ENCODE measurements around the gene ASL. TPM values are rescaled to one million over a fixed set of nuclear protein-coding genes. Genes with fewer than 3 reads are reported as not detected.

Gene ASL
- total and polyA plus RNA-seq, 9 of the 15 experiments (the other 6 are each of a cell fraction or from before 2014, with no cell fraction given): 2.6 to 67.0 (median 33.3) TPM

DNA sequence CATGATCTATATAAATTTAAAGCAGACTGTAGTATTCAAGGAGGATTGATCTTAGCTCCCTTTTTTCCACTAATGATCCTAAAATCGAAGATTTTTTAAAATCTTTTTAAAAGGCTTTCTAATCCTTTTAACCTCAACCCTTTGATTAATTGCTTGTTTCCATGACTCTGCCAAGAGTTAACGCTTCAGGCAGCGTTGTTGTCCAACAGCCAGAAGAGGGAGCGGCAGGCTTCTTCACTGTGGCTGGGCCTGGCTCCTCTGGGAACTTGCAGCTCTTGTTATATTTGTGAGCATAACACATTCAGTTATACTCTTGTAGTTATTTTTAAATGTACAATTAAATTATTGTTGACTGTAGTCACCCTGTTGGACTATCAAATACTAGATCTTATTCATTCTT, 65.3 kb downstream of the ASL start:
- DNase-seq (ENCODE audit: extremely low read depth in 1 of 4, low spot score in 3 of 4) (peak in 1 of 4 experiments; percentile 42), ATAC-seq (peak; percentile 78), FAIRE-seq (no peak)
- in situ Hi-C loops (cut with MboI): no loop called here
- H3K9me3 ChIP-seq (replicated peaks; ENCODE audit: control insufficient read depth, insufficient read depth, low read depth, low read length): no peaks in the 10 kb centered on the region
- H3K36me3 ChIP-seq (ENCODE audit: control insufficient read depth, insufficient read depth, low read length): peaks cover 91% of the 10 kb centered on the region
- peaks cover 33% of the 10 kb centered on the region for H3K79me2 ChIP-seq (ENCODE audit: control insufficient read depth, insufficient read depth, low read length)
- H3K9ac ChIP-seq (ENCODE audit: insufficient read depth in 1 of 2, low read depth in 2 of 2, low read length in 2 of 2): no peak overlapping the region
- H3K27ac ChIP-seq (ENCODE audit: extremely low read depth, low read depth, low read length): no peak overlapping the region
- H3K4me1 ChIP-seq (replicated peaks in 1 of 2; ENCODE audit: control insufficient read depth in 2 of 2, insufficient read depth in 2 of 2, low read length in 2 of 2): no peaks in the 10 kb centered on the region
- H4K20me1 ChIP-seq (replicated peaks; ENCODE audit: control insufficient read depth, insufficient read depth, low read length): peaks cover 4% of the 10 kb centered on the region; the same call in 1 of the 2 replicates
- ChIA-PET POLR2A (no interaction called here), CTCF (ENCODE audit: low intra/inter-chr PET ratio) (no interaction called here)
- H2AFZ ChIP-seq (ENCODE audit: low read depth, low read length): no peak overlapping the region
- H3K4me2 ChIP-seq (ENCODE audit: insufficient read depth, low read length): no peak overlapping the region
- intact Hi-C loops (cut with micrococcal nuclease): no loop called here
- peaks cover 3% of the 10 kb centered on the region for H3K9me1 ChIP-seq (ENCODE audit: control insufficient read depth, insufficient read depth, low read length)
- no peak overlapping the region for H3K4me3 ChIP-seq
- BruUV-seq (replicated peaks): no TSS peak
- WGBS (ENCODE audit: insufficient coverage, low coverage, missing lambda C conversion rate): 81% methylated on average over 4 of the region's 4 CpGs
- H3K27me3 ChIP-seq (ENCODE audit: control insufficient read depth in 2 of 2, insufficient read depth in 2 of 2, low read length in 2 of 2): no peaks in the 10 kb centered on the region
- TF ChIP-seq, protein P1, sequence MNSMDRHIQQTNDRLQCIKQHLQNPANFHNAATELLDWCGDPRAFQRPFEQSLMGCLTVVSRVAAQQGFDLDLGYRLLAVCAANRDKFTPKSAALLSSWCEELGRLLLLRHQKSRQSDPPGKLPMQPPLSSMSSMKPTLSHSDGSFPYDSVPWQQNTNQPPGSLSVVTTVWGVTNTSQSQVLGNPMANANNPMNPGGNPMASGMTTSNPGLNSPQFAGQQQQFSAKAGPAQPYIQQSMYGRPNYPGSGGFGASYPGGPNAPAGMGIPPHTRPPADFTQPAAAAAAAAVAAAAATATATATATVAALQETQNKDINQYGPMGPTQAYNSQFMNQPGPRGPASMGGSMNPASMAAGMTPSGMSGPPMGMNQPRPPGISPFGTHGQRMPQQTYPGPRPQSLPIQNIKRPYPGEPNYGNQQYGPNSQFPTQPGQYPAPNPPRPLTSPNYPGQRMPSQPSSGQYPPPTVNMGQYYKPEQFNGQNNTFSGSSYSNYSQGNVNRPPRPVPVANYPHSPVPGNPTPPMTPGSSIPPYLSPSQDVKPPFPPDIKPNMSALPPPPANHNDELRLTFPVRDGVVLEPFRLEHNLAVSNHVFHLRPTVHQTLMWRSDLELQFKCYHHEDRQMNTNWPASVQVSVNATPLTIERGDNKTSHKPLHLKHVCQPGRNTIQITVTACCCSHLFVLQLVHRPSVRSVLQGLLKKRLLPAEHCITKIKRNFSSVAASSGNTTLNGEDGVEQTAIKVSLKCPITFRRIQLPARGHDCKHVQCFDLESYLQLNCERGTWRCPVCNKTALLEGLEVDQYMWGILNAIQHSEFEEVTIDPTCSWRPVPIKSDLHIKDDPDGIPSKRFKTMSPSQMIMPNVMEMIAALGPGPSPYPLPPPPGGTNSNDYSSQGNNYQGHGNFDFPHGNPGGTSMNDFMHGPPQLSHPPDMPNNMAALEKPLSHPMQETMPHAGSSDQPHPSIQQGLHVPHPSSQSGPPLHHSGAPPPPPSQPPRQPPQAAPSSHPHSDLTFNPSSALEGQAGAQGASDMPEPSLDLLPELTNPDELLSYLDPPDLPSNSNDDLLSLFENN (IDR thresholded peaks at IDR 0.05; ENCODE audit: low read depth in 2 of 2, low read length in 2 of 2): no peak
- TF ChIP-seq SNIP1 (IDR thresholded peaks at IDR 0.05; ENCODE audit: low read depth) (no peak), TAF9B (IDR thresholded peaks at IDR 0.05; ENCODE audit: partially characterized antibody) (no peak), SMC3 (conservative IDR thresholded peaks at IDR 0.05; ENCODE audit: insufficient read depth, low read depth, low read length) (0 out of 2 replicates have a peak, but pooled peaks have one; percentile 7), ZNF699 (CRISPR knock-in tag; IDR thresholded peaks at IDR 0.05; ENCODE audit: insufficient replicate concordance) (no peak)
- TF ChIP-seq, protein P2, sequence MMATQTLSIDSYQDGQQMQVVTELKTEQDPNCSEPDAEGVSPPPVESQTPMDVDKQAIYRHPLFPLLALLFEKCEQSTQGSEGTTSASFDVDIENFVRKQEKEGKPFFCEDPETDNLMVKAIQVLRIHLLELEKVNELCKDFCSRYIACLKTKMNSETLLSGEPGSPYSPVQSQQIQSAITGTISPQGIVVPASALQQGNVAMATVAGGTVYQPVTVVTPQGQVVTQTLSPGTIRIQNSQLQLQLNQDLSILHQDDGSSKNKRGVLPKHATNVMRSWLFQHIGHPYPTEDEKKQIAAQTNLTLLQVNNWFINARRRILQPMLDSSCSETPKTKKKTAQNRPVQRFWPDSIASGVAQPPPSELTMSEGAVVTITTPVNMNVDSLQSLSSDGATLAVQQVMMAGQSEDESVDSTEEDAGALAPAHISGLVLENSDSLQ (IDR thresholded peaks at IDR 0.05): peak; percentile 39; the same call in 1 of the 2 replicates
- TF ChIP-seq, protein P3, sequence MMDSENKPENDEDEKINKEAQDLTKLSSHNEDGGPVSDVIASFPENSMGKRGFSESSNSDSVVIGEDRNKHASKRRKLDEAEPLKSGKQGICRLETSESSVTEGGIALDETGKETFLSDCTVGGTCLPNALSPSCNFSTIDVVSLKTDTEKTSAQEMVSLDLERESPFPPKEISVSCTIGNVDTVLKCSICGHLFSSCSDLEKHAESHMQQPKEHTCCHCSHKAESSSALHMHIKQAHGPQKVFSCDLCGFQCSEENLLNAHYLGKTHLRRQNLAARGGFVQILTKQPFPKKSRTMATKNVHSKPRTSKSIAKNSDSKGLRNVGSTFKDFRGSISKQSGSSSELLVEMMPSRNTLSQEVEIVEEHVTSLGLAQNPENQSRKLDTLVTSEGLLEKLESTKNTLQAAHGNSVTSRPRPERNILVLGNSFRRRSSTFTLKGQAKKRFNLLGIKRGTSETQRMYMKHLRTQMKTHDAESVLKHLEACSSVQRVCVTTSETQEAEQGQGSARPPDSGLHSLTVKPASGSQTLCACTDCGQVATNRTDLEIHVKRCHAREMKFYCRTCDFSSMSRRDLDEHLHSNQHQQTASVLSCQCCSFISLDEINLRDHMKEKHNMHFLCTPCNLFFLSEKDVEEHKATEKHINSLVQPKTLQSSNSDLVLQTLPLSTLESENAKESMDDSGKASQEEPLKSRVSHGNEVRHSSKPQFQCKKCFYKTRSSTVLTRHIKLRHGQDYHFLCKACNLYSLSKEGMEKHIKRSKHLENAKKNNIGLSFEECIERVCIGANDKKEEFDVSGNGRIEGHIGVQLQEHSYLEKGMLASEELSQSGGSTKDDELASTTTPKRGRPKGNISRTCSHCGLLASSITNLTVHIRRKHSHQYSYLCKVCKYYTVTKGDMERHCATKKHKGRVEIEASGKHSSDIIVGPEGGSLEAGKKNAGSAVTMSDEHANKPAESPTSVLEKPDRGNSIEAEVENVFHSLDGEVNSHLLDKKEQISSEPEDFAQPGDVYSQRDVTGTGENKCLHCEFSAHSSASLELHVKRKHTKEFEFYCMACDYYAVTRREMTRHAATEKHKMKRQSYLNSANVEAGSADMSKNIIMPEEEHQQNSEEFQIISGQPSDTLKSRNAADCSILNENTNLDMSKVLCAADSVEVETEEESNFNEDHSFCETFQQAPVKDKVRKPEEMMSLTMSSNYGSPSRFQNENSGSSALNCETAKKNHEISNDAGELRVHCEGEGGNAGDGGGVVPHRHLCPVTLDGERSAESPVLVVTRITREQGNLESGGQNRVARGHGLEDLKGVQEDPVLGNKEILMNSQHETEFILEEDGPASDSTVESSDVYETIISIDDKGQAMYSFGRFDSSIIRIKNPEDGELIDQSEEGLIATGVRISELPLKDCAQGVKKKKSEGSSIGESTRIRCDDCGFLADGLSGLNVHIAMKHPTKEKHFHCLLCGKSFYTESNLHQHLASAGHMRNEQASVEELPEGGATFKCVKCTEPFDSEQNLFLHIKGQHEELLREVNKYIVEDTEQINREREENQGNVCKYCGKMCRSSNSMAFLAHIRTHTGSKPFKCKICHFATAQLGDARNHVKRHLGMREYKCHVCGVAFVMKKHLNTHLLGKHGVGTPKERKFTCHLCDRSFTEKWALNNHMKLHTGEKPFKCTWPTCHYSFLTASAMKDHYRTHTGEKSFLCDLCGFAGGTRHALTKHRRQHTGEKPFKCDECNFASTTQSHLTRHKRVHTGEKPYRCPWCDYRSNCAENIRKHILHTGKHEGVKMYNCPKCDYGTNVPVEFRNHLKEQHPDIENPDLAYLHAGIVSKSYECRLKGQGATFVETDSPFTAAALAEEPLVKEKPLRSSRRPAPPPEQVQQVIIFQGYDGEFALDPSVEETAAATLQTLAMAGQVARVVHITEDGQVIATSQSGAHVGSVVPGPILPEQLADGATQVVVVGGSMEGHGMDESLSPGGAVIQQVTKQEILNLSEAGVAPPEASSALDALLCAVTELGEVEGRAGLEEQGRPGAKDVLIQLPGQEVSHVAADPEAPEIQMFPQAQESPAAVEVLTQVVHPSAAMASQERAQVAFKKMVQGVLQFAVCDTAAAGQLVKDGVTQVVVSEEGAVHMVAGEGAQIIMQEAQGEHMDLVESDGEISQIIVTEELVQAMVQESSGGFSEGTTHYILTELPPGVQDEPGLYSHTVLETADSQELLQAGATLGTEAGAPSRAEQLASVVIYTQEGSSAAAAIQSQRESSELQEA (IDR thresholded peaks at IDR 0.05; ENCODE audit: low read depth): no peak
- TF ChIP-seq, protein P4, sequence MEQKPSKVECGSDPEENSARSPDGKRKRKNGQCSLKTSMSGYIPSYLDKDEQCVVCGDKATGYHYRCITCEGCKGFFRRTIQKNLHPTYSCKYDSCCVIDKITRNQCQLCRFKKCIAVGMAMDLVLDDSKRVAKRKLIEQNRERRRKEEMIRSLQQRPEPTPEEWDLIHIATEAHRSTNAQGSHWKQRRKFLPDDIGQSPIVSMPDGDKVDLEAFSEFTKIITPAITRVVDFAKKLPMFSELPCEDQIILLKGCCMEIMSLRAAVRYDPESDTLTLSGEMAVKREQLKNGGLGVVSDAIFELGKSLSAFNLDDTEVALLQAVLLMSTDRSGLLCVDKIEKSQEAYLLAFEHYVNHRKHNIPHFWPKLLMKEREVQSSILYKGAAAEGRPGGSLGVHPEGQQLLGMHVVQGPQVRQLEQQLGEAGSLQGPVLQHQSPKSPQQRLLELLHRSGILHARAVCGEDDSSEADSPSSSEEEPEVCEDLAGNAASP (IDR thresholded peaks at IDR 0.05): no peak

Data from K562 (cell line).